Colonic mucosa (tissue), 4 donors: ENCODE results near the gene DCBLD2. TPM values are rescaled to one million over a fixed set of nuclear protein-coding genes. Genes with fewer than 3 reads are reported as not detected.

Experiments used
- DNase-seq: peaks from one replicate; pipeline ENCODE4 v3.0.0-alpha.2; 2020
- H3K27ac ChIP-seq: fragments of 200-600 bp; one replicate; pipeline ENCODE4 v1.8.0; 2021
- H3K27me3 ChIP-seq: fragments of 200-600 bp; one replicate; pipeline ENCODE4 v1.8.0; 2021
- H3K36me3 ChIP-seq: fragments of 200-600 bp; one replicate; pipeline ENCODE4 v1.8.0; 2021
- H3K4me1 ChIP-seq: fragments of 200-600 bp; one replicate; pipeline ENCODE4 v1.8.0; 2021; ENCODE audit warnings: mild to moderate bottlenecking
- H3K4me3 ChIP-seq: fragments of 200-600 bp; one replicate; pipeline ENCODE4 v1.8.0; 2021
- H3K9ac ChIP-seq, 2 donors: one replicate each; pipeline ENCODE4 v1.7.0; 2013; ENCODE audit warnings: control low read depth in 2 of 2, low read depth in 2 of 2, low read length in 2 of 2
- H3K9me3 ChIP-seq: fragments of 200-600 bp; one replicate; pipeline ENCODE4 v1.8.0; 2021
- CTCF ChIP-seq: fragments of 200-600 bp; IDR thresholded peaks from one replicate; pipeline ENCODE4 v1.8.0; 2022; ENCODE audit warnings: antibody characterized with exemption, mild to moderate bottlenecking
- intact Hi-C: fragments of 100-400 bp; cut with DNase I; formaldehyde crosslinking; loops from one replicate; pipeline ENCODE4 v1.14.1; 2022
- total RNA-seq, 2 donors: library from RNA; stranded (reverse); fragmentation: NEBNext Ultra II Directional in 1 of 2; extraction: Animal tissue kit (Norgen Biotek cat#: 25700) in 1 of 2; gene quantifications; one replicate each; pipeline ENCODE4 v1.2.1, GENCODE V29; 2021
- donor health status: healthy.
- donor health status: DM: no; HTN: no; CAD: no.
- donor health status: DM: no; HTN: no; CAD: no.

Gene DCBLD2
- total RNA-seq, 2 donors from 2014 or later: 12.8 to 13.0 TPM

- no peak for DNase-seq
- H3K4me1 ChIP-seq: no peaks in the 10 kb centered on the region
- H3K9me3 ChIP-seq: no peaks in the 10 kb centered on the region
- H3K9ac ChIP-seq: no peak overlapping the region
- H3K27ac ChIP-seq: no peak overlapping the region
- no peak for TF ChIP-seq CTCF
- H3K4me3 ChIP-seq: no peak overlapping the region
- no peaks in the 10 kb centered on the region for H3K36me3 ChIP-seq
- H3K27me3 ChIP-seq: no peaks in the 10 kb centered on the region
- intact Hi-C loops: no loop called here
Measured at GRCh38 chr3:98805571-98805970, 95.9 kb downstream of the DCBLD2 start.

GRCh38 chr3:98801043-98801747, 100.3 kb downstream of the DCBLD2 start:
- Histone ChIP-seq H3K9me3 (no peaks in the 10 kb centered on the region), H3K4me3 (no peak overlapping the region), H3K9ac (no peak overlapping the region), H3K27ac (no peak overlapping the region), H3K4me1 (no peaks in the 10 kb centered on the region), H3K27me3 (no peaks in the 10 kb centered on the region), H3K36me3 (no peaks in the 10 kb centered on the region)
- TF ChIP-seq CTCF: no peak
- no peak for DNase-seq
- intact Hi-C loops: no loop called here

- Histone ChIP-seq H3K27ac (no peak overlapping the region), H3K9ac (no peak overlapping the region), H3K27me3 (no peaks in the 10 kb centered on the region), H3K36me3 (no peaks in the 10 kb centered on the region), H3K9me3 (no peaks in the 10 kb centered on the region), H3K4me1 (no peaks in the 10 kb centered on the region), H3K4me3 (no peak overlapping the region)
- intact Hi-C loops: no loop called here
- DNase-seq: no peak
- no peak for TF ChIP-seq CTCF
Measured at GRCh38 chr3:98800401-98800800, 101.1 kb downstream of the DCBLD2 start.

- H3K36me3 ChIP-seq: no peaks in the 10 kb centered on the region
- no peak for DNase-seq
Measured at GRCh38 chr3:98799479-98799878, 102.0 kb downstream of the DCBLD2 start.

GRCh38 chr3:98798820-98799219, 102.7 kb downstream of the DCBLD2 start:
- intact Hi-C loops: loop anchor here (5.0 kb wide), 1 partner anchor 192 kb away; no protein-coding TSS in a partner anchor
- no peaks in the 10 kb centered on the region for H3K36me3 ChIP-seq
- TF ChIP-seq CTCF: no peak
- H3K9ac ChIP-seq: no peak overlapping the region
- H3K4me3 ChIP-seq: no peak overlapping the region
- no peaks in the 10 kb centered on the region for H3K4me1 ChIP-seq
- H3K9me3 ChIP-seq: no peaks in the 10 kb centered on the region
- H3K27ac ChIP-seq: no peak overlapping the region
- no peak for DNase-seq
- no peaks in the 10 kb centered on the region for H3K27me3 ChIP-seq

More at GRCh38 chr3:98799479-98799878, 102.0 kb downstream of the DCBLD2 start:
- Histone ChIP-seq H3K27ac (no peak overlapping the region), H3K9me3 (no peaks in the 10 kb centered on the region), H3K27me3 (no peaks in the 10 kb centered on the region), H3K4me3 (no peak overlapping the region), H3K4me1 (no peaks in the 10 kb centered on the region), H3K9ac (no peak overlapping the region)
- no peak for TF ChIP-seq CTCF
- intact Hi-C loops: loop anchor here (5.0 kb wide), 1 partner anchor 192 kb away; no protein-coding TSS in a partner anchor
